SKM-1 (cell line): ENCODE results near the gene FAM32A.

Experiments
- DNase-seq: peaks from one replicate; lab custom pipeline; 2025; ENCODE audit not compliant: unreplicated experiment; lab: John Stamatoyannopoulos, UW

FAM32A gene

DNA sequence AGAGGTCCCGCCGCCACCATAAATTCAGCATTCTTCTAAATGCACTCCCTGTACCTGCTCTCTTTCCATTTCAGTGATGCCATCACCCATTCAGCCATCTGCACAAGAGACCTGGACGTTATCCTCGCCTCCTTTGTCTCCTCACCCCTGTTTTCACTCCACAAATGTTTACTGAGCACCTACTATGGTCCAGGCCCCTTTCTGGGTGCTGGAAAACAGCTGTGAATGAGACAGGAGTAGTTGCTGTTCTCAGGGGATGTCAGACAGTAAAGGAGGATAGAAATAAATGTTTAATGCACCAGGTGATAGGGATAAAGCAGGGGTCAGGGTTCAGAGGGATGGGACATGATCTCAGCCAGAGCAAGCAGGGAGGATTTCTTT lies 15.8 kb downstream of the FAM32A start:
- no peak for DNase-seq

DNA sequence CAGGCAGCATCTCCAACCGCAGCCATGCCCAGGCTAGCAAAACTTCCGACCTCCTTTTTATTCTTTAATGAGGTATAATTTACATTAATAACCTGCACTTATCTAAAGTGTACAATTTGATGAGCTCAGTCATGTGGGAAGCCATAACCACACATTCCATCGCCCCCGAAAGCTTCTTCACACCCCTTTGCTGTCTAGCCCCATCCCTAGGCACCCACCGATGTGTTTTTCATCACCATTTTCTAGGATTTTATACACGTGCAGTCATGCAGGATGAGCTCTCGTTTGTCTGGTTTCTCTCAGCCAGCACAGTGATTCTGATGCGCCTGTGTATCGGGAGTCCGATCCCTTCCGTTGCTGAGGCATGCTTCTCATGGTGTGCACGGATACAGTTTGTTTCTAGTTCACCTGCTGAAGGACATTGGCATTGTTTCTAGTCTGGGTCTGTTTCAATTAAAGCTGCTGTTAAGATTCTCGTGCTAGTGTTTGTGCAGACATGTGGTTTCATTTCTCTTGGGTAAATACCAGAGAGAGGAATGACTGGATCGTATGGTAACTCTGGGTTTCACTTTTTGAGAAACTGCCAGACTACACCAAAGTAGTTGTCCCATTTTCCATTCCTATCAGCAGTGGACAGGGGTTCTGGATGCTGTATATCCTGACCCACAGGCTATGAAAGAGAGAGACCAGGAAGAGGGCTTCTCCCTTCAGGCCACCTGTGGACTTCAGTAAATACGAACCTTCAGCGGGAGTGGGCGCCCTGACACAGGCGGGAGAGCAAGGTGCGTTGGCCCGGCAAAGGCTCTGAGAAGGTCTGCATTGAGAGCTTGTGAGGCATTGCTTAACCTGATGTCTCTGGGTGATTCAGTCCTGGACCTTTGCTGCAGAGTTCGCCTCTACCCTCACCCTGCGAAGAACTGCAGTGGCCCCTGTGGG lies 17.4 kb downstream of the FAM32A start:
- DNase-seq: no peak

GRCh38 chr19:16203256-16204004 lies 18.2 kb downstream of the FAM32A start:
- no peak for DNase-seq

GRCh38 chr19:16204005-16204294 lies 18.7 kb downstream of the FAM32A start:
- DNase-seq: no peak

DNA sequence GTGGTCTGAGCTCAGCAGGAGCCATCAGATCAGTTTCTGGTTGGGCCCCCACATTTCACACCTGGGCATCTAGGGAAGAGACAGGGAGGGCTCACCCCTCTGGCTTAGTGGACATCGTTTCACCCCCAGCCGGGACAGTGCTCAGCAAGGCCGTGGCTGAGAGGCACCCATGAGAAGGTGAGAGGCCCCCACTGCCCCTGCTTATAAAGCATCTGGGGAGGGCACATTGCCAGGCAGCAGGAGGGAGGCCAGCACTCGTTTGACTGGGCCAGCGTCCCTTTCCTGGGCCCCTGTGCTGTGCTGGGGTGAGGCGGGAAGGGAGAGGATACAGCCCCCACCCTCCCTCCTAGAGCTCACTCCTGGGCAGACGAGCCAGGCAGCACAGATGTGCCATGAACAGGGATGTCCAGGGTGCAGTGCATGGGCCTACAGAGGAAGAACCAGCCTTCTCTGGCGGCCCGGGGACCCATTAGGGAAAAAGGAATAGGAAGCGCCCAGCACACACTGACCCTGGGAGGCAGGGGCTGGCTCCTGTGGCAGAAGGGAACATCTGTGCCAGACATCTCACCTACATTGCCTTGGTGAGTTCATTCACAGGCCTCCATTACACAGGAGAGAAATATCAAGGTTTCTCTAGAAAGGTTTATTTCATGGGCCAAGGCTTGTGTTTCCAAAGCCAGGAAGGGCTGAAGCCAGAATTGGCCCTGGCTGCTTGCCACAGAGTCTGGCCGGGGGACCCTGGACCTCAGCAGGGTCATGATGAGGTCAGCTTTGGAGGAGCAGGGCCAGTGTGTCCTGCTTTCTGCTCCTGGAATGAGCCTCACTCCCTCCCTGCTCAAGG lies 20.2 kb downstream of the FAM32A start:
- no peak for DNase-seq

- DNase-seq: no peak
These were observed 20.9 kb downstream of the FAM32A start for GRCh38 chr19:16206046-16206605.

DNA sequence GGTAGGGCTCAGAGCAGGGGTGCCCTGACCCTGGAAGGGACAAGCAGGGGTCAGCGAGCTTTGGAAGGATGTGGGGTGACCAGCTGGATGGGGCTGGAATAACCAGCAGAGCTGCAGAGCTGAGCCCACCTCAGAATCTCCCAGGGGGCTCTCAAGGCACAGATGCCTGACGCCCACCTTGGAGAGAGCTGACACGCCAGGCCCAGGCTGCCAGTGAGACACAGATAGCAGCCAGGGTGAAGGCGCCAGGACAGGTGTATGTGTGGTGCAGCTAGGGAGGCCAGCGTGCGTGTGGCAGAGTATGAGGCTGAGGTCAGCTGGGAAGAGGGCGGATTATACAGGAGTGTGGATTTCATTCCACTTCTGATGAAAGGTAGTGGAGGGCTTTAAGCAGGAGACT lies 21.4 kb downstream of the FAM32A start:
- DNase-seq: no peak

GRCh38 chr19:16207063-16207462 lies 21.9 kb downstream of the FAM32A start:
- DNase-seq: no peak

DNA sequence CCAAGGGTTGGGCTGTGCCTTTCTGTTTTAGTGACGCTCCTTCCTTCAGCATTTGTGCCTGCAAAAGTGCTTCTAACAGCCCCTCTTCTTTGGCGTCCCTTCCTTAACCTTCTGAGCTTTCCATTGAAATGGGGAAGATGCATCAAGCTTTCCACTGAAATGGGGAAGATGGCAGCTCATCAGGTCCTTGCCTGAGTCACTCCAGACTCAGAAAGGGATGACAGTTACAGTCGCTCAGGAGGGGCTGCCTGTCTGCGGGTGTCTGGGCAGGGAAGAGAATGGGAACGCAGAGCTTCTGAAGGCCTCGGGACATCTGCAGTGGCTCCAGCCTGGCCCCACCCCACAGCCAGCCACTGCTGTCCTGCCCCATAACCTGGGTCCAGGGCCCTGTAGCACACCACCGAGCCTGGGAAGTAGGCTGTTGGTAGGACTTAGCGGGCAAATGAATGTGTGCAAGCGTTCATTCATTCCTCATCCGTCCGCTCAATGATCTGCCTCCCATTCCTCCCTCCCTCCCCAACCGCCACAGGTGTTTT lies 22.3 kb downstream of the FAM32A start:
- no peak for DNase-seq

DNA sequence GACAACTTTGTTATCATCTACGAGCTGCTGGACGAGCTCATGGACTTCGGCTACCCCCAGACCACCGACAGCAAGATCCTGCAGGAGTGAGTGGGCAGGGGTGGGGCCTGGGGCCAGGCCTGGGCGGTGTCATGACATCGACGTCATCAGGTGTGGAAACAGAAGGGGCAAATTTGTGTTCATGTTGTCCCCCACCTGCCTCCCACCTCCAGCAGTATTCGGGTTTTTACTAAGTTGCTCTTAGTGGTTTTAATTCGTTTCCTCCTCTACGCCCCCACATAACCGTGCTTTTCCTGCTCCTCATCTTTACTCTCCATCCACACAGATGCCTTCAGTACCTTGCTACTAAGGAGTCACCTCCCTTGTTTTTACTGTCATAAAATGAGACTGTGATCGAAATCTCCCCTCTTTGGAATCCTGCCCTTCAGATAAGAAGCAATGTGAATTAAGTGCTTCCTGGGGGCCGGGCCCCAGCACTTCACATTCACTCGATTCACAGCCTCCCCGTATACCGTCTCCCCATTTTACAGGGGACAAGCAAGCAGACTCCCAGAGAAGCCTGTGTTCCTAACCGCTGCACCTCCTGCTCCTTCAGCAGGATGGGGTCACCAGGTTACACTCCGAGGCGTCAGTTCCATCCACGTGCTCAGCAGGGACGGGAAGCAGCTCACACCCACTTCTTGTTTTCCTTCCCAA lies 23.0 kb downstream of the FAM32A start:
- no peak for DNase-seq

- DNase-seq: no peak
These were observed 23.8 kb downstream of the FAM32A start for GRCh38 chr19:16208847-16209665.

DNA sequence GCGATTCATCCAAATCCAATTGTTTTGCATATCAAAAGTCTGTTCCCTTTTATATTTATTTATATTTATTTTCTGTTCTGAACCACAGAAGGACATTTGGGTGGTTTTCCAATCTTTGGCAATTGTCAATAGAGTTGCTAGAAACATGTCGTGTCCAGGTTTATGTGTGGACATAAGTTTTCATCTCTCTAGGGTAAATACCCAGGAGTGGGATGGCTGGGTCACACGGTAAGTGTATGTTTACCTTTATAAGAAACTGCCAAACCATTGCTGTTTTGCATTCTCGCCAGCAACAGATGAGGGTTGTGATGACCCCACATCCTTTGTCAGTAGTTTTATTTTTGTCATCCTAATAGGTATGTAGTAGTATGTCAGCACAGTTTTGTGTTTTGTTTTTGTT lies 25.0 kb downstream of the FAM32A start:
- no peak for DNase-seq

- DNase-seq: no peak
These were observed 27.9 kb downstream of the FAM32A start for GRCh38 chr19:16213076-16213475.

DNA sequence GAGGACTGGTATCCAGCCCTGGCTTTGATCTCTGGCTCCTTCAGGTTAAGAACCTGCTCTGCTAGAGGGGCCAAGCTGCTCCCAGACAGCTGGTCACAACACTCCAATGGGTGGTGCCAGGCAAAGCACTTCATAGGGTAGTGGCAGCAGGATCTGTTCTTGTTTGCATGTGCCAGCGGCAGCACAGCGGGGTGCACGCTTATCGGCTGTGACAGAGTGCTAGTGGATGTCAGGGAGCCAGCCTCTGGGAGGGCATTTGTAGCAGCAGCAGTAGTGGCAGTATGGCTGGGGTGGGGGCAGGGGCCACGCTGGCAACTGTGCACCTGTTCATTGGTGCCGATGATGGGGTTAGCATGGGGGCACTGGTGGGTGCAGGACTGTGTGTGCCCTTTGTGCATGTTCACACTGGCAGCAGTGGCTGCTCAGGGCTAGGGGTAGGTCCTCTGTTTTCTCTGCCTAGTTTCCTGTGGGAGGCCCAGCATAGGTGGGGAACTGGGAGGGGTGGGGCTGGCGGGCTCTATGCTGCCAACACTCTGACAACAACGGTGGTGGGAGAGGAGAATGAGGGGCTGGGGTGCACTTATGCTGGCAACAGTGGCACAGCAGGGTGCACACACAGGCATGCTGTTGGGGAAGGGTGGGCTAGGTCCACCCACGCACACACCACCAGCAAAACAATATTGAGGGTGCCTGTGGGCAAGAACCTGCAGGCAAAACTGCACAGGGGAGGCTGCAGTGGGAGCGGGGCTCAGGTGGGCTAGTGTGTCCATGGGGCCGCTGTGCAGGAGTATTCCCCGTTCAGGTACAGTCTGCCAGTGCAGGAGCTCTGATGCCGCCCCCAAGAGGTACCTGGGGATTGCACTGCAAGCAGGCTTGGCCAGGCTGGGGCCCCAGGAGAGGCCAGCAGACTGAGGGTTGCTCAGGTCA lies 31.8 kb downstream of the FAM32A start:
- DNase-seq: no peak

GRCh38 chr19:16217716-16218451 lies 32.7 kb downstream of the FAM32A start:
- DNase-seq: no peak

- no peak for DNase-seq
These were observed 33.6 kb downstream of the FAM32A start for GRCh38 chr19:16218851-16219250.

DNA sequence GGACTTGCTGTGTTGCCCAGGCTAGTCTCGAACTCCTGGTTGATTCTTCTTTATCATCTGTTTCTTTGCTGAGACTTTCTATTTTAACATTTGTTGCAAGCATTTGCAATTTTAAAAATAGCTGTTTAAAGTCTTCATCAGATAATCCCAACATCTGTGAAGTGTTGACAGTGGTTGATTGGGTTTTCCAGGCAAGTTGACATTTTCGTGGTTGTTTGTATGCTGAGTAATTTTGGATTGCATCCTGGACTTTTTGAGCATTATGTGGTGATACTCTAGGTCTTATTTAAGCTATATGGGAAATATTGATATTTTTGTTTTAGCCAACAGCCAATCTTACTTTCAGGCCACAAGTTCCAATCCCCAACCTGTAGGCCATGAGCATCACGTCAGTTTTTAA lies 37.6 kb downstream of the FAM32A start:
- no peak for DNase-seq

GRCh38 chr19:16223746-16224145 lies 38.5 kb downstream of the FAM32A start:
- DNase-seq: no peak
